HG03460 (cell line): ENCODE measurements around the gene TSR3.

Experiments used
- ATAC-seq: cut with Tn5 transposase; IDR thresholded peaks from one replicate; pipeline ENCODE4 v1.9.1; 2021; ENCODE audit not compliant: unreplicated experiment

The TSR3 gene

GRCh38 chr16:1351582-1352362 lies at the start of gene TSR3, which contains the start of gene GNPTG:
Gene TSR3 (minus strand): TSS chr16:1351878. CDS start chr16:1351804, 74 bp downstream.
Gene GNPTG (plus strand): TSS chr16:1351931. CDS start chr16:1351966, 35 bp downstream.
- ATAC-seq = peak; percentile 61

- no peak for ATAC-seq
These were observed 49.5 kb upstream of the TSR3 start for GRCh38 chr16:1401061-1401757.

- no peak for ATAC-seq
These were observed 47.3 kb upstream of the TSR3 start for GRCh38 chr16:1398826-1399581.

GRCh38 chr16:1398351-1398750 lies 46.7 kb upstream of the TSR3 start:
- ATAC-seq = no peak

- no peak for ATAC-seq
These were observed 46.1 kb upstream of the TSR3 start for GRCh38 chr16:1397779-1398178.

GRCh38 chr16:1395444-1396031 lies 43.9 kb upstream of the TSR3 start:
- no peak for ATAC-seq

- no peak for ATAC-seq
These were observed 42.8 kb upstream of the TSR3 start for GRCh38 chr16:1394367-1394951.

- ATAC-seq = no peak
These were observed 42.0 kb upstream of the TSR3 start for GRCh38 chr16:1393613-1394176.

- no peak for ATAC-seq
These were observed 41.1 kb upstream of the TSR3 start for GRCh38 chr16:1392826-1393225.

- no peak for ATAC-seq
These were observed 38.6 kb upstream of the TSR3 start for GRCh38 chr16:1390239-1390779.

GRCh38 chr16:1389762-1390161 lies 38.1 kb upstream of the TSR3 start:
- no peak for ATAC-seq

GRCh38 chr16:1387331-1387730 lies 35.7 kb upstream of the TSR3 start:
- ATAC-seq = no peak

GRCh38 chr16:1385232-1385631 lies 33.6 kb upstream of the TSR3 start:
- ATAC-seq = no peak

GRCh38 chr16:1383556-1383955 lies 31.9 kb upstream of the TSR3 start:
- no peak for ATAC-seq

GRCh38 chr16:1381612-1382406 lies 30.1 kb upstream of the TSR3 start:
- ATAC-seq = no peak

- no peak for ATAC-seq
These were observed 28.5 kb upstream of the TSR3 start for GRCh38 chr16:1380195-1380594.

GRCh38 chr16:1379304-1380076 lies 27.8 kb upstream of the TSR3 start:
- ATAC-seq = peak; percentile 37

- peak; percentile 54 for ATAC-seq
These were observed 27.2 kb upstream of the TSR3 start for GRCh38 chr16:1378804-1379303.
